Activated CD8-positive, alpha-beta memory T cell treated with anti-CD3 and anti-CD28 coated beads for 1 hour (primary cell): ENCODE results near the gene ZNF503.

Experiments used
- DNase-seq, 2 donors: peaks; one replicate each; pipeline ENCODE4 v3.0.0-alpha.2; 2020; ENCODE audit warnings: low read depth in 1 of 2; ENCODE audit errors: extremely low read depth in 1 of 2

ZNF503 gene

GRCh38 chr10:75431180-75432111, 29.9 kb upstream of the ZNF503 start, which contains the start of gene LRMDA:
LRMDA (plus strand) TSS chr10:75431624.
- DNase-seq, result no peak

- no peak for DNase-seq
These were observed 28.6 kb upstream of the ZNF503 start for GRCh38 chr10:75430000-75430763.

GRCh38 chr10:75429159-75429827, 27.7 kb upstream of the ZNF503 start:
- no peak for DNase-seq

GRCh38 chr10:75428434-75429158, 27.0 kb upstream of the ZNF503 start:
- DNase-seq, result no peak

- DNase-seq, result no peak
These were observed 26.4 kb upstream of the ZNF503 start for GRCh38 chr10:75427951-75428350.

GRCh38 chr10:75426880-75427279, 25.3 kb upstream of the ZNF503 start:
- DNase-seq, result no peak

- DNase-seq, result no peak
These were observed 23.9 kb upstream of the ZNF503 start for GRCh38 chr10:75425291-75426079.

- DNase-seq, result no peak
These were observed 23.0 kb upstream of the ZNF503 start for GRCh38 chr10:75424571-75424970.

GRCh38 chr10:75422913-75423312, 21.3 kb upstream of the ZNF503 start:
- no peak for DNase-seq

- no peak for DNase-seq
These were observed 17.1 kb upstream of the ZNF503 start for GRCh38 chr10:75418712-75419111.

GRCh38 chr10:75418293-75418692, 16.7 kb upstream of the ZNF503 start:
- DNase-seq, result no peak

- DNase-seq, result no peak
These were observed 16.0 kb upstream of the ZNF503 start for GRCh38 chr10:75417522-75417927.

GRCh38 chr10:75414527-75414926, 13.0 kb upstream of the ZNF503 start:
- DNase-seq, result no peak

GRCh38 chr10:75410132-75411005, 8.8 kb upstream of the ZNF503 start:
- DNase-seq, result no peak

- no peak for DNase-seq
These were observed 7.6 kb upstream of the ZNF503 start for GRCh38 chr10:75408911-75409885.

- DNase-seq, result no peak
These were observed 6.9 kb upstream of the ZNF503 start for GRCh38 chr10:75408509-75408875.

GRCh38 chr10:75407713-75408508, 6.3 kb upstream of the ZNF503 start:
- DNase-seq, result no peak
